ENCODE data around the gene ATP10A.

ATP10A gene, protein sequence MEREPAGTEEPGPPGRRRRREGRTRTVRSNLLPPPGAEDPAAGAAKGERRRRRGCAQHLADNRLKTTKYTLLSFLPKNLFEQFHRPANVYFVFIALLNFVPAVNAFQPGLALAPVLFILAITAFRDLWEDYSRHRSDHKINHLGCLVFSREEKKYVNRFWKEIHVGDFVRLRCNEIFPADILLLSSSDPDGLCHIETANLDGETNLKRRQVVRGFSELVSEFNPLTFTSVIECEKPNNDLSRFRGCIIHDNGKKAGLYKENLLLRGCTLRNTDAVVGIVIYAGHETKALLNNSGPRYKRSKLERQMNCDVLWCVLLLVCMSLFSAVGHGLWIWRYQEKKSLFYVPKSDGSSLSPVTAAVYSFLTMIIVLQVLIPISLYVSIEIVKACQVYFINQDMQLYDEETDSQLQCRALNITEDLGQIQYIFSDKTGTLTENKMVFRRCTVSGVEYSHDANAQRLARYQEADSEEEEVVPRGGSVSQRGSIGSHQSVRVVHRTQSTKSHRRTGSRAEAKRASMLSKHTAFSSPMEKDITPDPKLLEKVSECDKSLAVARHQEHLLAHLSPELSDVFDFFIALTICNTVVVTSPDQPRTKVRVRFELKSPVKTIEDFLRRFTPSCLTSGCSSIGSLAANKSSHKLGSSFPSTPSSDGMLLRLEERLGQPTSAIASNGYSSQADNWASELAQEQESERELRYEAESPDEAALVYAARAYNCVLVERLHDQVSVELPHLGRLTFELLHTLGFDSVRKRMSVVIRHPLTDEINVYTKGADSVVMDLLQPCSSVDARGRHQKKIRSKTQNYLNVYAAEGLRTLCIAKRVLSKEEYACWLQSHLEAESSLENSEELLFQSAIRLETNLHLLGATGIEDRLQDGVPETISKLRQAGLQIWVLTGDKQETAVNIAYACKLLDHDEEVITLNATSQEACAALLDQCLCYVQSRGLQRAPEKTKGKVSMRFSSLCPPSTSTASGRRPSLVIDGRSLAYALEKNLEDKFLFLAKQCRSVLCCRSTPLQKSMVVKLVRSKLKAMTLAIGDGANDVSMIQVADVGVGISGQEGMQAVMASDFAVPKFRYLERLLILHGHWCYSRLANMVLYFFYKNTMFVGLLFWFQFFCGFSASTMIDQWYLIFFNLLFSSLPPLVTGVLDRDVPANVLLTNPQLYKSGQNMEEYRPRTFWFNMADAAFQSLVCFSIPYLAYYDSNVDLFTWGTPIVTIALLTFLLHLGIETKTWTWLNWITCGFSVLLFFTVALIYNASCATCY (N-terminal part only)

DNA sequence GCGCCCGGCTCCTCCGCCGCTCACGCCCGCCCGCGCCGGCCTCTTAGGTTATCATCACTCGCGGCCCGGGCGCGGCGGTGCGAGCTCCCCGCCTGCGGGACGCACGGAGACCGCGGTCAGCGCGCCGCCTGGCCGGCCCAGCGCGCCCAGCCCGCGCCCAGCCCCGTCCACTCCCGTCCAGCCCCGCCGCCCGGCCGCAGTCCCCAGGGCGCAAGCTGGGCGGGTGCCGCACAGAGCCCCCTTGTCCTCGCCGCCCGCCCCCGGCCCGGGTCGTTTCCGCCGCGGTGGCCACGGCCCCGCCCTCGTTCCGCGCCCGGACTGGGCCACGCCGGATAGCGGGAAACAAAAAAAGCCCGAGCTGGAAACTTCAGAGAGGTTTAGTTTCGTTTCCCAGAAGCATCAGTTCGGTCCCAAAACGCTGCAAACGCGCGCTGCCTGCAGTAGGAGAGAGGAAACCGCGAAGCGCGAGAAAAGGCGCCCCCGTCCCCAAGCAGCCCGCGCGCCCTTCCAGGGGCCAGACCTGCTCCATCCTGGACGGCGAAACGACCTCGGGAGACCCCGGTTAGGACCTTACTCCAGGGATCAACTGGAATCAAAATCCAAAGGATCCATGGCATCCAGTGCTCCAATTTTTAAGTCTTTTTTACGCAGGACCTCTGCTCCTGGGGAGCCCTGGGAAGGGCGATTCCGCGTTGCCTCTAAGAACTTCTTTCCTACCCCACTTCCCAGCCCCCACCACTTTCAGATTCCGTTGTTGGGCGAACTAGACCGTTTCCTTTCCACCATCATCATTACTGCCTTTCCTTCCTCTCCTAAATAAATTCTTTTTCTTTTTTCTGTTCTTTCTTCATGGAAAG lies at the start of gene ATP10A:
TSS of gene ATP10A (minus strand) at position 217 of the 857 bp plus-strand sequence. CDS start 231 bp downstream, outside the sequence.
- DNase-seq = peak in 1 of 2 donors; percentile 41

DNA sequence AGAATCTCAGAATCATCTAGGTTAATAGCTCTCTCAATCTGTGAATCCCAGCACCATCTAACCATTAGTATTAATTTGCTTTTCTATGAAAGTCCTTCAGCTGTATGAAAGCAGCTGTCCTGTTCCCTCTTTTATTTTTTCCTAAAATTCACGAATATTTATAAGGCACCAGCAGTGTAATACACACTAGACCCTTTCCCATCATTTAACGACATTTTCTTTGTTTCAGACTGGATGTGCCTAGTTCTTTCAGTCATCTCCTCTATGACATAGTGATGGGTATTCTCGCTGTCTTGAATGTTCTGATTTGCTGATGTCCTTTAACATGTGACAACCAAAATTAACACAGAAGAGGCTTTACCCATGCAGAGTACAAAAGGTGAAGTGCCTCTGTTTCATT lies 48.9 kb upstream of the ATP10A start:
- DNase-seq = no peak

DNA sequence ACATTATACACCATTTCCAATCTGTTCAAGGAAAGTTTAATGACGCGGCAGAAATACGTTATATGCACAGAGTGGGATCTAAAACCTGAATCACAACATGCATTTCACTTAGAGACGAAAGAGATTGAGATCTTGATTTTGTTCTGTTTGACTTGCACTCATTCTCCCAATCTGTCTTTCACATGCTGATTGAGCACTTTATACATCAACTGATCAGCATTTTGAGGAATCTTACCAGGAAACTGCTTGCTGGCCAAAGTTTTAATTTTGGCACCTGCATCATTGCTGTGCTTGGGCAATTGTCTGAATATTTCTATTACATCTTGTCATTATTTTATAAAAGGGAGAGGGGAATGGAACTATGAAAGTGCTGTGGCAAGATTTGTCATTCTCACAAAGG lies 47.7 kb upstream of the ATP10A start:
- no peak for DNase-seq

DNA sequence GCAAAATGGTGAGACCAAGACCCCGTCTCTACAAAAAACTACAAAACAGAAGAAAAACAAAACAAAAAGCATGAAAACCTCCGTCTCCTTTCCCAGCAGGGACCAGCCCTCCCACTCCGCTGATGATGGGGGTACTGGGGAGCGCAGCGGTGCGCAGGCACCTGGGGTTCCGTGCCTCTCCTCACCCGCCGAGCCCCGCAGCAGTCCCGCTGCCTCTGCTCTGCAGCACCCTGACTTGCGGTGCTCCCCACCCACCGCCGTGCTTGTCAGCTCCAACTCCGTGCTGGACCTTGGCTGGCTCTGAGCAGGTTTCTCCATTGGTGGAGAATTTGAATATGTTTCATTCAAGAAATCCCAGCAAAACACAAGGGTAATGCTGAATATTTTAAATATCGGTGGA lies 46.7 kb upstream of the ATP10A start:
- no peak for DNase-seq

DNA sequence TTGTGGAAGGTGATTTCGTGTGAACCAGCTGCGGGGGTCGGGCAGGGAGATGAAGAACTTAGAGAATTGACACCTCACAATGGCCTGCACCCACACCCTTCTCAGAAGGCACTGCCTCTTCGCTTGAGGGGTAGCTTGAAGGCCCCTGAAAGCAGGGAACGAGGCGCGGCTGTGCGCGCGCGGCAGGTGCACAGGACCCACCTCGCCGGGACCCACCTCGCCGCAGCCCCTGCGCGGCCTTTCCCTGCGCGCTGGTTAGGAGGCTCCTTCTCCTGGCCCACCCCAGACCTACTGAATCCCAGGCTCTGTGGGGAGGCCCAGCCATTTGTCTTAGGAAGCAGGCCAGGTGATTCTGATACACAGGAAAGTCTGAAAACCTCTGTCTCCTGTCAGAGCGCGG lies 46.2 kb upstream of the ATP10A start:
- DNase-seq = no peak

DNA sequence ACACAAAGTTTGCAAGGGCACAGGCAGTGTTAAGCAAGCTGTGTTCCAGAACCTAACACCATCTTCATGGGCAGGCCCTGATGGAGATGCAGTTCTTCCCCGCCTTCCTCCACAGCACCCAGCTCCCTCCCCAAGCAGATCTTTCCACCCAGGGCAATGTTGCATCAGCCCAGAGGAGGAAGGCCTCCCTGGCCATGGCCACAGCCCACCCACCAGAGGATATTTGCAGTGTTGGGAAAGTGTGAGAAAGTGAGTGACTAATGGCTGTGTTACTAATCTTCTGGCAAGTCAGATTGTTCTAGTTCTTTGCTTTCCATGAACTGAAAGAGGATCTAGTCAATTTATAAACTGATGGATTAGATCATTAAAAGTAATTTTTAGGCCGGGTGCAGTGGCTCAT lies 42.0 kb upstream of the ATP10A start:
- peak; percentile 8 to 35 for DNase-seq

DNA sequence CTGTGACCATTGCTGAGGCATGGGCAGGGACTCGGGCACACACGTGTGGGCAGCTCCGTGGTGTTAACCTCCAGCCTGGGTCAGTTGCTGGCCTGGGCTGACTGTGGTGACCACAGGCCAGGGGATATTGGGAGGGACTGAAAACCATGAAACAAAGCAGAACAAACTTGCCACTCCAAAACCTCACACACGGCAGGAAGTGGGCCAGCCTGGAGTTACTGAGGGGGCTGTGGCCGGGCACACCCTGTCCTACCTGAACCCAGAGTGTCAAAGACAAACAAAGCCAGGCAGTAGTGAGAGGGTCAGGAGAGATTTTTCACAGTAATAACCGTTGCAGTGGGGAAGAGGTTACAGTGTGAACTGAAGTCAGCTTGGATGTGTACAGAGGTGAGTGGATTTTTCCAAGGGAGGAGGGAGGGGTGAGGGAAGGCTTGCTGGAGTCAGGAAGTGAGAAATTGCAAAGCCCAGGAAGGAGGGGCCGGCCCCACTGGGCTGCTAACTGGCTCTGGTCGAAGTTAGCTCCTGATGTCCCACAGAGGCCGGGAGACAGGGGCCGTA lies 40.0 kb upstream of the ATP10A start:
- DNase-seq = no peak

DNA sequence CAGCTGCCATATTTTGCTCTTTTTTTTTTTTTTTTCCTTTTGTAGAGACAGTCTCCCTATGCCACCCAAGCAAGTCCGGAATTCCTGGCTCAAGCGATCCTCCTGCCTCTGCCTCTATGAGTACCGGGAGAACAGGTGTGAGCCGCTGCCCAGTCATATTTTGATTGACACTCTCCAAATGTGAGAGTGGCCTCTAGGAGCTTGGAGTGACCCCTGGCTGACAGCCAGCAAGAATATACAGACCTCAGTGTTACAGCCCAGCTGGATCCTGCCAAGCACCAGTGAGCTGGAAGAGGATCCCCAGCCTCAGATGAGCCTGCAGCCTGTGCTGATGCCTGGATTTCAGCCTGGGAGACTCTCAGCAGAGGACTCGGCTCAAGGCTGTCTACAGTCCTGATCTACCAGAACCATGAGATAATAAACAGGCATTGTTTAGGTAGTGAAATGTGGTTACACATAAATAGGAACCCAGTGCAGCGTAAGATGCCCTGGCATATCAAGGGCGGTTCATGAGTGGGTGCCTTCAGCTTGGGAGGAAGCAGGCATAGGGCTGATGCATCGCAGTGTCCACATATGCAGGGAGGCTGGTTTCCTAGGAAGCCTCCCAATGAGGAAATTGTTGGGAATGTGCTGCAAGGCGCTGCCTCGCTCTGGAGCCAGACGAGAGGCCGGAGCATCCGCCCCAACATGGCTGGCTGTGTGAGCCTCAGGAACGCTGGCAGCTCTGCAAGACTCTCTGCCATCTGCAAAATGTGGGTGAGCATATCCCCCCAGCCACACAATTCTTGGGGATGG lies 38.9 kb upstream of the ATP10A start:
- no peak for DNase-seq

DNA sequence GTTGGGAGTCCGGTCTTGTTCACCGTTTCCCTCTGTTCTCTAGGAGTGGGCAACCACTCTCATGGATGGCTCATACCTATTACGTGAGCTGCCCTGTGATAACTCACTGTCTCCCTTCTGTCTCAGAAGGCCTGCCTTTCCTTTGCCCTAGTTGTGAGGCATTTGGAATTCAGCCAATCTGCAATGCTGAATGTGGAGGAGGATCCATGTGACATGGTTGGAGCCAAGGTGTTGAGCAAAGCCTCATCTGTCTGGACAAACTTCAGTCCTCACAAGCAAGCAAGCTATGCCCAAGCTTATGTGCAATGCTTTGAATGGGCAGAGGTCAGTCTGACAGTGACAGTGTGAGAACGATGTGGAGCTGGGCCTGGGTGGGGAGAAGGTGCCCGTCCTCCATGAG lies 37.8 kb upstream of the ATP10A start:
- no peak for DNase-seq

DNA sequence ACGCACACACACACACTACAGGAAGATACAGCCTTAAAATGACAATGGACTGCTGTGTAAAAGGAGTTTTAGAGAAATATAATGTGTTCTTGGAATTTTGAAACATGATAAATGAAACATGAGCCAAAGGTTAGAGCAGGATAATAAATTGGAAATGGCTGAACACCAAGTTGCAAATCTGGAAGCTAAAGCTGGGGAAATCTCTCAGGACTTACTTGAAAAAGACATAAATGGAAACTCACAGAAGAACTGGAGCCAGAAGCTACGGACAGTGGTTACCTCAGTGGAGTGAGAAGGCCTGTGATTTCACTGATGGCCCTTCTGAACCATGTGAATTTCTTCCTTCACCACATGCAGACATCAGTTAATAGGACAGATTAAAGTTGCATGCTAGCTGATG lies 37.3 kb upstream of the ATP10A start:
- DNase-seq = no peak

DNA sequence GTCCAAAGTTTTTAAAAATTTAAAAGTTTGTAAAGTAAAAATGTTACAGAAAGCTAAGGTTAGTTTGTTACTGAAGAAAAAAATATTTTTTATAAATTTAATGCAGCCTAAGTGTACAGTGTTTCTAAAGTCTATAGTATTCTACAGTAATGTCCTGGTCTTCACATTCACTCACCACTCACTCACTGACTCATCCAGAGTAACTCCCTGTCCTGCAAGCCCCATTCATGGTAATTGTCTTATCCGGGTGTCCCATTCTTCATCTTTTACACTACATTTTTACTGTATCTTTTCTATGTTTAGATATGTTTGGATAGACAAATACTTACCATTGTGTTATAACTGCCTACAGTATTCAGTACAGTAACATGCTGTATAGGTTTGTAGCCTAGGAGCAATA lies 36.7 kb upstream of the ATP10A start:
- DNase-seq = no peak

DNA sequence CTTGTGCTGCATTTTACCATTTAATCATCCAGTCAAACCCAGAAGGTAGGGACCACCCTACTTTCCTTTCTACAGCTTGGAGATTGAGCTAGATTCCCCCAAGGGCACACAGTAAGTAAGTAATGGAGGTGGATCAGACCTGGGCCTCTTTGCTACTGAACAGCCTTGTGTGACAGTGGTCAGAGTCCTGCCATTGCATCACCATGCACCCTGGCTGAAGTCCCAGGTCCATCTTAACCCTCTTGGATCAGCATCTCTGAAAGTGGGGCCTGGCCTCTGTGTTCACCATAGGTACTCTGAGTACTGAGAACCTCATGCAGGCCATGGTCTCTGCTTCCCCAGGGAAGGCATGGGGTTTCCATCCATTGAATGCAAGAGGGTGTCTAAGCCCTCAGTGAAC lies 34.5 kb upstream of the ATP10A start:
- DNase-seq = no peak

DNA sequence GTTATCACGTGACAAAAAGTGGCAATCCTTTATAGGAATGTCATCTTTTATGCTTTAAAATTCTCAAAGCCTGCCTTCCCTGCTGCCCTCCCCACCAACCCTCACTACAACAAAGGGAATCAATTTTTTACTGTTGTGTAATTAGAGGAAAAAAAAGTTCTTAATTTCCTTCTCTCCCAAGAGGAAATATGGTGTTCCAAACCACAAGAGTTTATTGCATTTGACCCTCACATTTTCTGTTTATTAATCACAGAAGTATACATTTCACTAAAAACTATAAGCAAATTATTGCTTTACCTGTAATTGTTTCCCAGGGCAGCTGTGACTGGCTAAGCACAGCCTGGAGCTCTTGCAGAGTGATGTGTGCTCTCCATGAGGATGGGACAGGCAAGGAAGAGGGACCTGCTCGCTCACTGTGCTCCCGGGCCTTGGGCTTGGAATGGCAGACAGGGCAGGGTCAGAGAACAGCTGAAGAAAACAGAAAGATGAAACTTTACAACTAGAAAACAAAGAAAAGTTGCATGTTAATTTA lies 31.3 kb upstream of the ATP10A start:
- no peak for DNase-seq

DNA sequence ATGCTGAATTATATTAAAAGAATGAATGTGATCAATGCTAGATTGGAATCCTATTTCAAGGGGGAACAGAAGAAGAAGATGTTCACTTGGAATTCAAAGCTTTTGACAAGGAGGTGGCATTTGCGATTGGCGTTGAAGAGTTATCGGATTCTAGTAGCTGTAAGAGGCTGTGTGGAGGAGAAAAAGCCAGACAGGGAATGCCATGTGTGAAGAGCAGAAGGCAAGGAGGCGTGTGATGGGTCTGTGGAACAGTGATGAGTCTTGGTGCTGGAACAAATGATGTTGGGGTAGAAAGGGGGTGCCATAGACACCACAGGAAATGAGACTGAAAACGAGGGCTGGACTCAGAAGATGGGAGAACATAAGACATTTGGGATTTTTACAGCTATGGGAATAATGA lies 30.5 kb upstream of the ATP10A start:
- DNase-seq = no peak

DNA sequence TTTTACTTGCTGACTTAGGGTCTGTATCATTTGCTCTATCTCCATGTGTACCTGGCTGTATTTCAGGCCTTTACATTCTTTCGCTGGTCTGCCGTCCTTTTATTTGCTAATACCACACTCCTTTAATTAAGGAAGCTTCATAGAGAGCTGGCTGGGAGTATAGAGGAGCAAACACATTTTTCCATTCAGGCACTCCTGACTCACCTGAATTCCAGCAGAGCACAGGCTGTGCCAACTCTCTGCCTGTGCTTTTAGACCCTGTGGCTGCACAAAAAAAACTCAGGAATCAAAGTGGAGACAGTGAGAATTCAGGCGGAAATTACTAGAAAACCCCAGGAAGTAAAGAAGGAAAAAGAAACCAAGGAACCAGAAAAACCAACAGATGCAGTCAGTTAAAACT lies 29.0 kb upstream of the ATP10A start:
- no peak for DNase-seq

DNA sequence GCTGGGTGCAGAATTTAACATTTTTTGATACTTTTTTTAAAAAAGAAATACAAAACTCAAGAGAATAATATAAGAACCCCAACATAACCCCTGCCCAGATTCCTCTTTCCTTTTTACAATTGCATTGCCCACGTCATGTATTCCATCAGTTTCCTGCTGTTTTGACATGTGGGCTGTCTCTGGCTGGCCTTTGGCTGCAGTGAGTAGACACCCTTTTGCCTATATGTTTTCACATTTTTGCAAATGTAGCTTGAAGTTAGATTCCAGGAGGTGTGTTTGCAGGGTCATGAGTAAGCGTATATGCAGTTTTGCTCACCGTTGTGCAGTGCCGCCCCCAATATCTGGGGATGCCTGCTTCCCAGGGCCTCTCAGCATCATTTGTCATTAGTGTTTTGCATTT lies 28.0 kb upstream of the ATP10A start:
- no peak for DNase-seq

DNA sequence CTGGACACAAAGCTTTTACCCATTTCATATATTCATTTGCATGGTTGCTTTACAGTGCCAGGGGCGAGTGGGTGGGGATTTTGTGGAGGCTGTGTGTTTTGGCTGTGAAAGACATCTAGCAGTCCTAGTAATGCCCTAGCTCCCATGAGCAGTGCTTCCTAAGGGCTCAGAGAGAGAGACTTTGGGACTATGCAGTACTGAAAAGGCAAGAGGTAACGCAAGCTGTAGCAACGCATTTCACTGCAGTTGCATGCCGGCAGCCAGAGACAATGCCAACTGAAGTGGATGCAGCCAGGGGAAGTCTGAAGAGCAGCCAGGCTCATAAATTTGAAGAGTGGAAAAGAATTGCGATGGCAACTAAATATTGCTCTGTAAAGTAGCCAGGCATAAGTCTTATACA lies 27.4 kb upstream of the ATP10A start:
- DNase-seq = no peak

DNA sequence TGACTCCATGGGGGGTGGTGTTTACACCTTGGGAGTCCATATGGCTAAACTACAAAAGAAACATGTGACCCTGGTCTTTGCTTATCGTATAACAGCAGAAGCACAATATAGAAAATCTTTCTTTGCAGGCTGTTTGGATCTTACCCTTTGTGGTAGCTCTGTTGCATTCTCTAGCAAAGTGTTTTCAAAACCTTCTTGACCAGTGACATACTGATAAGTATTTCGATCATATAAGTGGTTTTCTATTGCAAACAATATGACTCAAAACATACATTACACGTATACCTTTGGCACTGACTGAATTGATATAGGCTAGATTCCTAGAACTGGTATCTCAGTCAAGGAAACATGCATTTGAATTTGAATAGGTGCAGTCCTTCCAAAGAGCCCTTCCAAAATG lies 24.7 kb upstream of the ATP10A start:
- DNase-seq = no peak

DNA sequence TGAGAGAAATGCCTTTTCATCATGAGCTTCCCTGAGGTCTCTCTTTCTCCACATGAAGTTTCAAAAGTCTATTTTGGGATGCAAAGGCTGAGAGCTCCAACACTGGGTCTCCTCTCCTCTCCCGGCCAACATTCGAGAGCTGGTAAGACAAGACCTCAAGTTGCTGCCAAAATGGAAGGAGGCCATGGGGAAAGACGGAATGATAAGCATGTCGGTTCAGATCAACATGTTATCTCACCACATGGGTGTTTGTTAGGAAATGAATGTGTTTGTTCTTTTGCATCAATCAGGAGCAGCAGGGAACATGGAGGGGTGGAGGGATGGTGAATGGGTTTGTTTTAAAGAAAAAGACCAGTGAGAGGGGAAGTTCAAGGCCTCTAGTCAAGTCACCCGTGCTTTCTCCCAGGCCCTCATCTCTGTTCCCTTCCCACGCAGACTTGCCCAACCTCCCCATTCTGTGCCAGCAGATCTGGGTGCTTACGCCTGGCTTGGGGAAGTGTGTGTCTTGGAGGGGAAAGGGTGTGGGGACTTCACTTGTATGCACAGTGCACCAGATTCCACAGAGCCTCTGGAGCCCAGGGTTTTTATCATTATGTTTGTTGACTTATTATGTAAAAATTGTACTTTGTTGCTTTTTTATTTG lies 23.5 kb upstream of the ATP10A start:
- DNase-seq = no peak

DNA sequence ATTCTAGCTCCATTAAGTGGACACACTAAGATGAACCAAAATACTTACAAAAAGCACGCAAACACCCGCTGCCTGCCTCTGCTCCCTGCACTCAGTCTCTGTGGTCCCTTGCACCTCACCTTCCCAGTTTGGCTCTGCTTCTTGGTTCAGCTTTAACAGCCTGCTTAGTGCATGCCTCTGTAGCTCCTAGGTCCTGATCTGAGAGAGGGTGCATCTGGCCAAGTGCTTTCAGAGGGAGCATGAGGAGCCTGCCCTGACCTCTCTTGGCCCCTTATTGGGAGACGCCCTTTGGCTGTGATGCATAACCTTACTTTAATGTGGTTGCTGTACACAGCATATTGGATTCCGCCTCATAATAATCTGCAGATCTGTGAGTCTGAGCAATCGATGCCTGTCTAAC lies 21.2 kb upstream of the ATP10A start:
- DNase-seq = no peak

Measured in stimulated activated CD4-positive, alpha-beta T cell treated with anti-CD3 and anti-CD28 coated beads, Interleukin-2, amount 100 ng/mL, for 48 hours (primary cell).